COLO829 (cell line): ENCODE results near the gene CDK11B.
"Not testable (repeated sequence)": the region's sequence is repeated elsewhere in the genome, so short reads cannot be mapped to it uniquely, and the experiment has no call there.

Source experiments
- DNase-seq: peaks from one replicate; pipeline ENCODE4 v3.0.0; 2012; ENCODE audit warnings: low spot score

CDK11B gene

GRCh38 chr1:1599030-1599934 is 59.5 kb downstream of the CDK11B start:
- no peak for DNase-seq

- no peak for DNase-seq
Observed at GRCh38 chr1:1598720-1599029, 60.1 kb downstream of the CDK11B start.

GRCh38 chr1:1598051-1598719 is 60.6 kb downstream of the CDK11B start:
- no peak for DNase-seq

GRCh38 chr1:1597275-1597930 is 61.4 kb downstream of the CDK11B start:
- no peak for DNase-seq

- no peak for DNase-seq
Observed at GRCh38 chr1:1596493-1597274, 62.1 kb downstream of the CDK11B start.

GRCh38 chr1:1595341-1595740 is 63.5 kb downstream of the CDK11B start:
- not testable (repeated sequence) for DNase-seq

- no peak for DNase-seq
Observed at GRCh38 chr1:1594602-1595260, 64.1 kb downstream of the CDK11B start.

GRCh38 chr1:1593834-1594601 is 64.8 kb downstream of the CDK11B start:
- DNase-seq: no peak

GRCh38 chr1:1591452-1591851 is 67.4 kb downstream of the CDK11B start:
- DNase-seq: no peak
